Keratinocyte (primary cell): ENCODE measurements around the gene MRPL50.

Source experiments
- CTCF ChIP-seq, 3 experiments: IDR thresholded peaks in 1 of 3; conservative IDR thresholded peaks in 1 of 3; optimal IDR thresholded peaks in 1 of 3; 2 replicates in 2 of 3; 3 replicates in 1 of 3; pipeline versions ENCODE3 to v1.5.1; 2011; ENCODE audit warnings: low read length in 3 of 3, mild to moderate bottlenecking in 3 of 3, moderate library complexity in 2 of 3, control low read depth in 1 of 3, inconsistent platforms in 1 of 3; ENCODE audit not compliant: insufficient read depth in 2 of 3; ENCODE audit errors: extremely low read depth in 1 of 3
- EZH2 ChIP-seq: IDR thresholded peaks from one replicate; pipeline ENCODE4 v1.6.1; 2012; ENCODE audit warnings: inconsistent platforms, mild to moderate bottlenecking, low read length, moderate library complexity

- no peak for TF ChIP-seq CTCF (optimal IDR thresholded peaks at IDR 0.05 in 1 of 3, IDR thresholded peaks at IDR 0.05 in 1 of 3, conservative IDR thresholded peaks at IDR 0.05 in 1 of 3; ENCODE audit: extremely low read depth in 1 of 3, insufficient read depth in 2 of 3, low read length in 3 of 3)
- no peak for TF ChIP-seq EZH2
Observed at GRCh38 chr9:101362450-101362849, 36.0 kb downstream of the MRPL50 start.
